Fibroblast of lung (primary cell): ENCODE measurements around the gene DNM1. TPM values are rescaled to one million over a fixed set of nuclear protein-coding genes. Genes with fewer than 3 reads are reported as not detected.

ENCODE experiments used
- DNase-seq, 2 donors: peaks; one replicate each; pipeline versions ENCODE4 v3.0.0 to v3.0.0-alpha.2; 2010; ENCODE audit warnings: low read depth in 2 of 2
- H2AFZ ChIP-seq: 2 replicates; pipeline ENCODE4 v1.5.1; 2012; ENCODE audit warnings: low read length, control low read depth, inconsistent platforms
- H3K27ac ChIP-seq: 2 replicates; pipeline ENCODE4 v1.5.1; 2011; ENCODE audit warnings: low read length, control low read depth; ENCODE audit not compliant: insufficient read depth
- H3K27me3 ChIP-seq: 2 replicates; pipeline ENCODE4 v1.5.1; 2011; ENCODE audit warnings: mild to moderate bottlenecking, low read length; ENCODE audit not compliant: control insufficient read depth, insufficient read depth
- H3K36me3 ChIP-seq: 2 replicates; pipeline ENCODE4 v1.5.1; 2011; ENCODE audit warnings: low read length; ENCODE audit not compliant: control insufficient read depth, insufficient read depth
- H3K4me1 ChIP-seq: 2 replicates; pipeline ENCODE4 v1.5.1; 2011; ENCODE audit warnings: low read length; ENCODE audit not compliant: control insufficient read depth, insufficient read depth; ENCODE audit errors: extremely low read depth
- H3K4me2 ChIP-seq: 2 replicates; pipeline ENCODE4 v1.5.1; 2011; ENCODE audit warnings: low read length, control low read depth; ENCODE audit not compliant: insufficient read depth; ENCODE audit errors: extremely low read depth
- H3K4me3 ChIP-seq, 4 experiments: fragments of 200-600 bp in 1 of 4; sonication (generic) in 1 of 4; replicated peaks in 1 of 4; 2 replicates each; pipeline ENCODE4 v1.5.1; 2011 to 2016; ENCODE audit warnings: low read length in 4 of 4, low read depth in 3 of 4, mild to moderate bottlenecking in 3 of 4, control low read depth in 2 of 4, inconsistent platforms in 1 of 4, mixed read lengths in 1 of 4; ENCODE audit not compliant: insufficient read depth in 1 of 4; ENCODE audit errors: control extremely low read depth in 1 of 4
- H3K79me2 ChIP-seq: 2 replicates; pipeline ENCODE4 v1.5.1; 2012; ENCODE audit warnings: mild to moderate bottlenecking, low read length, inconsistent platforms; ENCODE audit not compliant: control insufficient read depth, insufficient read depth
- H3K9ac ChIP-seq: 2 replicates; pipeline ENCODE4 v1.5.1; 2011; ENCODE audit warnings: mild to moderate bottlenecking, low read length, control low read depth; ENCODE audit not compliant: insufficient read depth
- H3K9me3 ChIP-seq: 2 replicates; pipeline ENCODE4 v1.5.1; 2012; ENCODE audit warnings: low read depth, low read length; ENCODE audit not compliant: control insufficient read depth, insufficient read depth
- H4K20me1 ChIP-seq: 2 replicates; pipeline ENCODE4 v1.5.1; 2011; ENCODE audit warnings: low read length; ENCODE audit not compliant: control insufficient read depth, insufficient read depth; ENCODE audit errors: extremely low read depth
- EZH2 ChIP-seq: IDR thresholded peaks from 2 replicates; pipeline ENCODE4 v1.5.1; 2012; ENCODE audit warnings: low read length, control low read depth, mild to moderate bottlenecking; ENCODE audit errors: missing control alignments
- polyA plus RNA-seq, 2 donors: library from polyadenylated mRNA; depleted of rRNA in 1 of 2; stranded (reverse) in 1 of 2; unstranded in 1 of 2; fragments of >200 nt; gene quantifications; 2 replicates each; pipeline ENCODE4 v1.2.1, GENCODE V29; 2011 to 2012; ENCODE audit warnings: missing spikeins in 1 of 2
- total RNA-seq: library from RNA; depleted of rRNA; stranded (reverse); fragments of >200 nt; gene quantifications from 2 replicates; pipeline ENCODE4 v1.2.1, GENCODE V29; 2014
- TF ChIP-seq, protein P1 (sequence below), 2 donors: IDR thresholded peaks in 1 of 2; conservative IDR thresholded peaks in 1 of 2; 1 replicate in 1 of 2; 2 replicates in 1 of 2; pipeline ENCODE4 v1.5.1; 2011 to 2012; ENCODE audit warnings: low read length in 2 of 2, control low read depth in 1 of 2, inconsistent platforms in 1 of 2, low read depth in 1 of 2, mild to moderate bottlenecking in 1 of 2

The DNM1 gene
- total and polyA plus RNA-seq, 2 donors (not counting 1 experiment from before 2014, with no cell fraction given): 3.7 to 30.4 TPM

DNA sequence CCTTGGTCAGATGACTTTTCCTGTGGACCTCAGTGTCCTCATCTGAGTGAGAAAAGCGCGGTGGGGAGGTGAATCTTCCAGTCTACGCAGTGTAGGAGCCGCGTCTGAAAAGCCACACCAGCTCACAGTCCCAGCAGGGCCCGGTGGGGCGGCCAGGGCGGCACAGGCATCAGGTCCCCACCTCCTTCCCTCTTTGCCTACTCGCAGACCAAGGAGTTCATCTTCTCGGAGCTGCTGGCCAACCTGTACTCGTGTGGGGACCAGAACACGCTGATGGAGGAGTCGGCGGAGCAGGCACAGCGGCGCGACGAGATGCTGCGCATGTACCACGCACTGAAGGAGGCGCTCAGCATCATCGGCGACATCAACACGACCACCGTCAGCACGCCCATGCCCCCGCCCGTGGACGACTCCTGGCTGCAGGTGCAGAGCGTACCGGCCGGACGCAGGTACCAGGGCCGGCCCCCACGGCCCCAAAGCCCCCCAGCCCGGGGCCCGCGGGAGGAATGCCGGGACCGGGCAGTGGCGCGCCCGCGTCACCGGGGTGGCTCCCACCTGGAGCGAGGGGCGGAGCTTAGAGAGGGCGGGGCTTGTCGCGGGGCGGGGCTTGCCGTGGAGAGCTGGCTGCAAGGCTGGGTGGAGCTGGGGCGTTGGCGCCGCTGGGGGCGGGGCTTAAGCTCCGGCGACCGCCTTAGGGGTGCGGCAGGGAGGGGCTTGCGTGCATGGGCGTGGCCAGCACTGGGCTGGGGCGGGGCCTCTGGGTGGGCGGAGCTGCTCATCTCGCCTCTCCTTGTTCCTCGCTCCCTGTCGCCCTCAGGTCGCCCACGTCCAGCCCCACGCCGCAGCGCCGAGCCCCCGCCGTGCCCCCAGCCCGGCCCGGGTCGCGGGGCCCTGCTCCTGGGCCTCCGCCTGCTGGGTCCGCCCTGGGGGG lies 47.0 kb downstream of the DNM1 start:
- no peak overlapping the region for H3K4me2 ChIP-seq

DNA sequence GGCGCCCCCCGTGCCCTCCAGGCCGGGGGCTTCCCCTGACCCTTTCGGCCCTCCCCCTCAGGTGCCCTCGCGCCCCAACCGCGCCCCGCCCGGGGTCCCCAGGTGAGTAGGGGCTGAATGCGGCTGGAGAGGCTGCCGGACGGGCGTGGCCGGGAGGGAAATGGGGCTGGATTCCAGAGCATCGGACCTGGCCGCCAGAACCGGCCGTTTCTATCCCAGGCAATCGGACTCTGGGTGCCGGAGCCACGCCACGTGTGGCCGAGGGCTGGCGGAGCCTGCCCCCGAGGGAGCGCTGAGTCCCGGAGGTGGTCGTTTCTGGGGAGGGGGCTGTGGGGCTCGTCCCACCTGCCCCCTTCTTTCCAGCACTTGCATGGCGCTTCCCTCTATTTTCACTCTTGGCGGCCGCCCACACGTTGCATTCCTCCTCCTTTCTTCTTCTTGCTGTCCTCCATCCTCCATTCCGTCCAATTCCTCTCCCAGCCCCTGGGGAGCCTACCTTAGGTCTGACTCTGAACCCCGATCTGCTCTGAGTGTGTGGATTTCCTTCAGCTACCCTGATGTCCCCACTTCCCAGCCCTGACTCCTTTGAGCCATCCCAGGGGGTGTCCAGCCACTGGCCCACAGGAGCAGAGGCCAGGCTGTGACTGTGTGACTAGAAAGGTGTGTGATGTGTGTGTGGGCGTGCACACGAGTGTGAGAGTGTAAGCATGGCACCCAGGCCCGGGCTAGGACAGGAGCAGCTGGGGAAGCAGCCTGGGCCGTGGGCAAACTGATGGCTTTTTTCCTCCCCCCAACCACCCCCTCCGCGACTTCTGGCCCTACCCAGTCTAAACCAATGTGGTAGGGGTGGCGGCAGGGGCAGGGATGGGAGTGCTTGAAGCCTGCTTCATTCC lies 47.9 kb downstream of the DNM1 start:
- no peak overlapping the region for H3K27ac ChIP-seq

More for the DNA sequence above, 47.0 kb downstream of the DNM1 start:
- Histone ChIP-seq H3K79me2 (no peaks in the 10 kb centered on the region), H3K9ac (no peak overlapping the region), H2AFZ (no peak overlapping the region), H3K4me1 (peaks cover 12% of the 10 kb centered on the region), H3K27ac (no peak overlapping the region), H3K9me3 (no peaks in the 10 kb centered on the region), H3K27me3 (no peaks in the 10 kb centered on the region), H4K20me1 (no peaks in the 10 kb centered on the region), H3K36me3 (peaks cover 2% of the 10 kb centered on the region), H3K4me3 (no peak overlapping the region)
- no peak for TF ChIP-seq EZH2
- TF ChIP-seq, protein P1, sequence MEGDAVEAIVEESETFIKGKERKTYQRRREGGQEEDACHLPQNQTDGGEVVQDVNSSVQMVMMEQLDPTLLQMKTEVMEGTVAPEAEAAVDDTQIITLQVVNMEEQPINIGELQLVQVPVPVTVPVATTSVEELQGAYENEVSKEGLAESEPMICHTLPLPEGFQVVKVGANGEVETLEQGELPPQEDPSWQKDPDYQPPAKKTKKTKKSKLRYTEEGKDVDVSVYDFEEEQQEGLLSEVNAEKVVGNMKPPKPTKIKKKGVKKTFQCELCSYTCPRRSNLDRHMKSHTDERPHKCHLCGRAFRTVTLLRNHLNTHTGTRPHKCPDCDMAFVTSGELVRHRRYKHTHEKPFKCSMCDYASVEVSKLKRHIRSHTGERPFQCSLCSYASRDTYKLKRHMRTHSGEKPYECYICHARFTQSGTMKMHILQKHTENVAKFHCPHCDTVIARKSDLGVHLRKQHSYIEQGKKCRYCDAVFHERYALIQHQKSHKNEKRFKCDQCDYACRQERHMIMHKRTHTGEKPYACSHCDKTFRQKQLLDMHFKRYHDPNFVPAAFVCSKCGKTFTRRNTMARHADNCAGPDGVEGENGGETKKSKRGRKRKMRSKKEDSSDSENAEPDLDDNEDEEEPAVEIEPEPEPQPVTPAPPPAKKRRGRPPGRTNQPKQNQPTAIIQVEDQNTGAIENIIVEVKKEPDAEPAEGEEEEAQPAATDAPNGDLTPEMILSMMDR (conservative IDR thresholded peaks at IDR 0.05 in 1 of 2, IDR thresholded peaks at IDR 0.05 in 1 of 2; ENCODE audit: low read depth in 1 of 2, low read length in 2 of 2): no peak
- DNase-seq: peak; percentile 47 to 57

More for the DNA sequence above, 47.9 kb downstream of the DNM1 start:
- H3K4me1 ChIP-seq: peaks cover 4% of the 10 kb centered on the region
- H3K4me2 ChIP-seq: no peak overlapping the region
- no peak overlapping the region for H3K4me3 ChIP-seq
- H2AFZ ChIP-seq: no peak overlapping the region
- TF ChIP-seq, protein P1 (conservative IDR thresholded peaks at IDR 0.05 in 1 of 2, IDR thresholded peaks at IDR 0.05 in 1 of 2; ENCODE audit: low read depth in 1 of 2, low read length in 2 of 2): no peak
- no peak for TF ChIP-seq EZH2
- H3K79me2 ChIP-seq: no peaks in the 10 kb centered on the region
- H3K27me3 ChIP-seq: no peaks in the 10 kb centered on the region
- H3K9ac ChIP-seq: no peak overlapping the region
- no peaks in the 10 kb centered on the region for H3K9me3 ChIP-seq
- peaks cover 6% of the 10 kb centered on the region for H3K36me3 ChIP-seq
- H4K20me1 ChIP-seq: no peaks in the 10 kb centered on the region
- no peak for DNase-seq
